GM19397 (cell line): ENCODE results near the gene DRC7.
"Not testable (repeated sequence)": the region's sequence is repeated elsewhere in the genome, so short reads cannot be mapped to it uniquely, and the experiment has no call there.

Experiments used
- ATAC-seq: cut with Tn5 transposase; IDR thresholded peaks from one replicate; pipeline ENCODE4 v1.9.1; 2021; ENCODE audit warnings: mild to moderate bottlenecking, moderate library complexity; ENCODE audit not compliant: unreplicated experiment

The DRC7 gene

DNA sequence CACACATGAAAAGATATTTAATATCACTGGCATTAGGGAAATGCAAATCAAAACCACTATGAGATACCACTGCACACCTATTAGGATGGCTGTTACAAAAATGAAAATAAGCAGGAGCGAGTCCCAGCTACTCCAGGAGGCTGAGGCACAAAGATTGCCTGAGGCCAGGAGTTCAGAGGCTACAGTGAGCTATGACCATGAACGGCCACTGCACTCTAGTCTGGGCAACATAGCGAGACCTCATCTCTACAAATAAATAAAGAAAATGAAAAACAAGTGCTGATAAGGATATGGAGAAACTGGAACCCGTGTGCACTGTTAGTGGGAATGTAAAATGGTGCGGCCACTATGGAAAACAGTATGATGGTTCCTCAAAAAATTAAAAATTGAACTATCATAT, 84.1 kb downstream of the DRC7 start:
- no peak for ATAC-seq

DNA sequence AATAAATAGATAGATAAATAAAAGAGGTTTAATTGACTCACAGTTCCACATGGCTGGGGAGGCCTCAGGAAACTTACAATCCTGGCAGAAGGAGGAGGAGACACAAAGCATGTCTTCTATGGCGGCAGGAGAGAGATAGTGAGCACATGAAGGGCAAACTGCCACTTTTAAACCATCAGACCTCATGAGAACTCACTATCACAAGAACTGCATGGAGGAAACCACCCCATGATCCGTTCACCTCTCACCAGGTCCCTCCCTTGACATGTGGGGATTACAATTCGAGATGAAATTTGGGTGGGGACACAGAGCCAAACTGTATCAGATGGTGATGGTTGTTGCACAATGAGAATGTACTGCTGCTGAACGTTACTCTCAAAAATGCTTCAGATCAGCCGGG, 85.2 kb downstream of the DRC7 start:
- not testable (repeated sequence) for ATAC-seq

DNA sequence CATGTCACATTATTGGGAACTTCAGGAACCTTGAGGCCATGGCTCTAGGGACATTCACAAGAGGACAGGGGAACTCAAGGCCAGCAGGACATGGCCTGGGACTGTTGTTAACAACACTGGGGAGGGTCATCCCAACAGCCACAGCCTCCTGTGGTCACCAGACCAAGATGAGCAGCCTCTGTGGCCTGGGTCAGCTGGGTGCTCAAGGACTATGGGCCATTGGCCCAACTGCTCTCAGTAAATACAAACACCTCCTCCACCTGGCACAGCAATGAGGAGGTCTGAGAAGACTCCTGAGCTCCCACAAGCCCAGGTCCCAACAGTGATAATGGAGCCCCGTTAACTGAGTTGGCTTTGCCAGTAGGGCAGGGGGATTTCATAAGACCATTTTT, 86.7 kb downstream of the DRC7 start:
- no peak for ATAC-seq
